ENCODE results near the gene HOXB3. TPM values are rescaled to one million over a fixed set of nuclear protein-coding genes. Genes with fewer than 3 reads are reported as not detected.

HOXB3 gene
- total RNA-seq, result 2.5 and 2.8 TPM in 2 replicates

DNA sequence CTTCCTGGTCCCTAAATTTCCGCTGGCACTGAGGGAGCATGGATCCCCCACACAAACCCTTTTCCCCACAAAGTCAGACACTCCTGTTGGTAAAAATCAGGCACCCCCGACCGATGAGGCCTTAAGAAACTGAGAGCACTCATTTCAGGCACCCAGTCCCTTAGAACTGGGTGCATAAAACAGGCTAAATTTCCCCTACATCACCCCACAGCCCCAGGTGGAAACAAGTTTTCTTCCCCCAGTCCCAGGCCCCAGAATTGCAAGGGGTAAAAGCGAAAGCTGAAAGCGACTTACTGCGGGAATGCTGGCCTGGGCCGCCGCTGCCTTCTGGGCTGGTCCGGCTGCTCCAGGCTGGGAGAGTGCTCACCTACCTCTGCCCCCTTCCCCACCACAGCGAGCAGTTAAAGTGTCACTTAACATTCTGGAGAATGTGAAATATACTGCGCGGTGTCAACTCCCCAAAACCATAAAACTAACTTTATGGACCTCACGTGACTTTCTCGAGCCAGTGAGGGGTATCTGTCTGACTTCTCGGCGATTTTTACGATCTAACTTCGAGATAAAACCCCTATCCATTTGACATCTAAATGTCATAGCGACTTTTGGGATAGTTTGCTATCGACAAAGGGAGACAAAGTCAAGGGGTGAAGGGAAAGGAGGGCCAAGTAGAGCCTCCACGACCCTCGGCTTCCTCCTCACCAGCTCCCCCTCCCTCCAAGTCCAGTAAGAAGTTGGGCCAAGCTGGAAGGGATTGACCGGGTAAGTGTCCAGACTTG is at the start of gene HOXB3:
HOXB3 (minus strand) TSS at position 411 of the 776 bp plus-strand sequence. CDS start 37,767 bp downstream, outside the sequence.
- Mint-ChIP-seq H3K27ac (peak within 1 kb of the TSS; percentile 40), H3K9me3 (no peaks in the 10 kb centered on the region), H3K4me1 (ENCODE audit: low read depth) (peaks cover 64% of the 10 kb centered on the region), H3K27me3 (ENCODE audit: insufficient read depth) (peaks cover 65% of the 10 kb centered on the region), H3K4me3 (no peak within 1 kb of the TSS), H3K36me3 (ENCODE audit: low read depth) (peaks cover 5% of the 10 kb centered on the region)
- intact Hi-C loops (cut with micrococcal nuclease), result loop anchor here (10.0 kb wide), 1 partner anchor 455 kb away; no protein-coding TSS in a partner anchor
- no peak for DNase-seq (ENCODE audit: low spot score)

DNA sequence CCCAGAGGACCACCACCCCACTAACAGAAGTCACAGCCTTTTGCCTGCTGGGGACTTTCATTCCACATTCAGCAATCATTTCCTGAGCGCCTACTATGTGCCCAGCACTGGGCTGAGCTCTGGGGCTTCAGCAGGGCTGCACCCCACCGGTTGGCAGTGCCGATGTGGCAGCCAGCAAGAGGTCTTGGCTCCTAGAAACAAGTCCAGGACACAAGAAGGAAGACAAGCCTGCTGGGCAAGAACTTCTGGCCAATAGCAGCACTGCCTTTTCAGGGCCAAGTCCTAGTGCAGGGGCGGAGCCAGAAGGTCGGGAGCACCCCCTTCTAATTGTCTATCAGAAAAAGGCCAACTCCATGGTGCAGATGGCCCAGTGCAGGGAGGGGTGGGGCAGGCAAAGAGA is 49.1 kb upstream of the HOXB3 start:
- Mint-ChIP-seq H3K27me3 (ENCODE audit: insufficient read depth) (peaks cover 97% of the 10 kb centered on the region), H3K9me3 (no peaks in the 10 kb centered on the region), H3K4me1 (ENCODE audit: low read depth) (peaks cover 19% of the 10 kb centered on the region), H3K4me3 (no peak overlapping the region), H3K27ac (no peak overlapping the region), H3K36me3 (ENCODE audit: low read depth) (peaks cover 2% of the 10 kb centered on the region)
- no peak for DNase-seq (ENCODE audit: low spot score)
- intact Hi-C loops (cut with micrococcal nuclease), result loop anchor here (5.0 kb wide), 1 partner anchor 108 kb away; no protein-coding TSS in a partner anchor

DNA sequence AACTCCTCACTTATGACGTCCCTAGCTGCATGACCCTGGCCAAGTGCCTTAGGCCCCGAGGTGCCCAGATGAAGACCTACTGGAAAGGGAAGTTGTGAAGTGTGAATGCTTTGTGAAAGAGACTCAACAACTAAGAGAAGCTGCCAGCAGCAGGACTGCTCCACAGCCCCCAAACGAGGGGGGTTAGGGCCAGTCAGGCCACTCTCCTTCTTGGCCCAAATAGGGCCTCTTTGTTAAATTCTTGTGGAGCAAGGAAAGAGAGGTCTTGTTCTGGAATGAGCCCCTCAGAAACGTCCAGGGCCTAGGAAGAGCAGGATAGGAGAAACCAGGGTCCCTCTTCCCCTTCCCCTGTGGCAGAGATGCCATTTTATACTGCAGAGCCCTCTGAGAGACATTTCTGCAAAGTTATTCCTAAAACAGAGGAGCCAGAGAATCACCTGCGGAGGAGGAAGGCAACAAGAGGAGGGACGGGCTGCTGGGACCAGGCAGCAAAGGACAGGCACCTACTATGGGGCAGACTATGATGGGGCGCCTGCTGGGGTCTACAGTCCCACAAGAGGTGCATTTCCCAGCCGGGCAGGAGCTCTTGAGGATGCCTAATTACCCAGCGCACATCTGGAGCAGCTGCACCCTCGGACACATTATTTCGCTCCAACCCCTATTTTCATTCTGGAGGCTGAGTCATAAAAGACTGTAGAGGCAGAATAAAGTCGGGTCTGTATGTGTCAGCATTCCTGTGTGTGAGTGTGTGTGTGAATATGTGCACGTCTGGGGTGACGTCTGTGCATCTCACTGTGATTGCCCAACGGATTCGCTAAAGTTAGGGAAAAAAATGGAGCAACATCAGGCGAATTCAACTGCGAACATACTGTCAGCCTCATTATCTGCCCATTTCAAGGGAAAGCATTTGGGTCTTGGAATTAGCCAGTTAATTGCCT is 47.6 kb upstream of the HOXB3 start:
- intact Hi-C loops (cut with micrococcal nuclease), result loop anchor here (5.0 kb wide), 1 partner anchor 110 kb away; no protein-coding TSS in a partner anchor

DNA sequence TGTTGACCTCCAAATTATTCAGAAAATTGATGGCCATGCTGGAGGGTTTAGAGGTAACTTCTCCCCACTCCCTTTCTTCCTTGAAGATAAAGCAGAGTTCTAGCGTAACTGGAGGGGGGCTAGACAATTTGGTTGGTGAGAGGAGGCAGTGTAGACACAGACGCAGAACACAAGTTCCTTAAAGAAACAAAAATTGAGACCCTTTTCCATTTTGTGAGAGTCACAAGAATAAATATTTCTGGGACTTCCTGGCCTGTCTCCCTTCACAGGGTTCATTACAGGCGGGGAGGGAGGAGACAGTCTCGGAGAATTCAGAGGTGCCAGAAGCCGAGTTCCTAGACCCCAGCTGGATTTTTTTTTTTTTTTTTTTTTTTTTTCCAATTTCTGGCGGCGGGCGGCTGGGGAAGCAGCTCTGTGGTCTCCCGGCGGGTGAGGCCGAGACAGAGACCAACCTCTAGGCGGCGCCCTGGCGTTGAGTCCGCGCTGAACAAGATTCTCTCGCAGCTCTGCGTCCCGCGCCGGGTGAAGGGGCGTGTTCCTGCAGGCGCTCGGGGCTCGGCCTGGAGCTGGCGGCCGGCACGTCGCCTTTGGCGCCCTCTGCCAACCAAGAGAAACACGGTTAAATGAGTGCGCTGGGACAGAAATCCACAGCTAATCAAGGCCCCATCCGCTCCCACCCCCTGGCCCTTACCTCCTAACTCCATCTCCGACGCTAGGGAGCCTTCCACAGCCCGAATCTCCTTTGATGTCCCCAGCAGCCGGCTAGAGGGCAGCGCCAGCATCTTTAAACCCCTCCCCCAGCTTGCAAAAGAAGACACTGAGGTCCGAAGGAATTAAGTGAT is 46.4 kb upstream of the HOXB3 start:
- Mint-ChIP-seq H3K27ac (no peak overlapping the region), H3K9me3 (no peaks in the 10 kb centered on the region), H3K27me3 (ENCODE audit: insufficient read depth) (peaks cover 90% of the 10 kb centered on the region), H3K36me3 (ENCODE audit: low read depth) (no peaks in the 10 kb centered on the region), H3K4me1 (ENCODE audit: low read depth) (peaks cover 12% of the 10 kb centered on the region), H3K4me3 (no peak overlapping the region)
- DNase-seq (ENCODE audit: low spot score), result peak; percentile 52
- intact Hi-C loops (cut with micrococcal nuclease), result loop anchor here (5.0 kb wide), 1 partner anchor 111 kb away; no protein-coding TSS in a partner anchor

More for the DNA sequence above, 47.6 kb upstream of the HOXB3 start:
- no peak for DNase-seq (ENCODE audit: low spot score)
- Mint-ChIP-seq H3K27me3 (ENCODE audit: insufficient read depth) (peaks cover 94% of the 10 kb centered on the region), H3K36me3 (ENCODE audit: low read depth) (peaks cover 2% of the 10 kb centered on the region), H3K27ac (no peak overlapping the region), H3K4me3 (no peak overlapping the region), H3K4me1 (ENCODE audit: low read depth) (peaks cover 17% of the 10 kb centered on the region), H3K9me3 (no peaks in the 10 kb centered on the region)

DNA sequence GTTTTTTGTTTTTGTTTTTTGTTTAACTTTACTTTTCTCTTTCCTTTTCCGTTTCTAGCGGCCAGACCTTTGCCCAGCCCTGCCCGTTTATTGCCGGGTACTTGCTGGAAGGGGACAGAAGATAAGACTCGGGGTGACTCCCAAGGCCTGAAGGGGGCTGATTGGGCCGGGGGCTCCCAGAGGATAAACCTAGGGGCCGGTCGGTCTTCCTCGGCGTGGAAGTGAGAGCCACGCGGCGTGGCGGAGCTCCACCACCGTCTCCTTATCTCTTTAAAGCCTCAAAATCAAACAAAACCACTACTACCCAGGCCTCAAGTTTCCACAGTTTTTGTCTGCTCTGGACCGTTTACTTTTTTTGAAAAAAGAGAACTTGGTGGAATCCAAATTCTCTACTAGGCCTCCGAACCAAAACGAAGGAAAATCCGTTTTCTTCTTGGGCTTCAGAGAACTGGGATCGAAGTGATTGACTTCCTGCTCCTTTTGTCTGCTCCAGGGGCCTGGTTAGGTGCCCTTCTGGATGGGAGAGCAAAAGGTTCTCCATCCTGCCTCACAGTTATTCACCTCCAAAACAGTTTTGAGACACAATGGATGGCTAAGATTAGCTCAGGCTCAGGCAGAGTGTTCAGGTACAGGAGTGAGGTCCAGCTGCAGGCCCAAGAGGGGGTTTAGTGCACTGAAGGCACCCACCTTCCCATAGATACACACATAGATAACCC is 44.6 kb upstream of the HOXB3 start:
- H3K27ac Mint-ChIP-seq, result peak overlapping the region; percentile 12
- no peaks in the 10 kb centered on the region for H3K9me3 Mint-ChIP-seq
- DNase-seq (ENCODE audit: low spot score), result no peak
- H3K27me3 Mint-ChIP-seq (ENCODE audit: insufficient read depth), result peaks cover 89% of the 10 kb centered on the region
- peaks cover 10% of the 10 kb centered on the region for H3K4me1 Mint-ChIP-seq (ENCODE audit: low read depth)
- H3K4me3 Mint-ChIP-seq, result peak overlapping the region; percentile 26
- intact Hi-C loops (cut with micrococcal nuclease), result loop anchor here (5.0 kb wide), 1 partner anchor 113 kb away; no protein-coding TSS in a partner anchor
- no peaks in the 10 kb centered on the region for H3K36me3 Mint-ChIP-seq (ENCODE audit: low read depth)

DNA sequence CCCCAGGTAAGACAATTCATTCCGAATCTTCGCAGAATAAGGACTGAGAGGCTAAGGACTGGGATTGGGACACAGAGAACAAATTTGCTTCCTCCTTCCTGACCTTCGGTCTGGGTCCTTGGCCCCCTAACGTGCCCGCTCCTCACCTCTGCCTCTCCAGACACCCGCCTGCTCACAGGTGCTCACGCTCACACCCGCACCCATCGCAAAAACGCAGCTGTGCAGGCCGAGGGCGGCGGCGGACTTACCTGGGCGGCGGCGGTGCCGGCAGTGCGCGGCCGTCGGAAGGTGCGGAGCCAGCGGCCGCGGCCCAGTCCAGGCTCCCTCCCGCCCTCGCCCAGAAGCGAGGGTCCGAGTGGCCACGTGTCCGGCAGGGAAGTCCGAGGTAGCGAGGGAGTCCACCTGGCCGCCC is 43.2 kb upstream of the HOXB3 start:
- no peak for DNase-seq (ENCODE audit: low spot score)
- peaks cover 10% of the 10 kb centered on the region for H3K4me1 Mint-ChIP-seq (ENCODE audit: low read depth)
- no peaks in the 10 kb centered on the region for H3K9me3 Mint-ChIP-seq
- peak overlapping the region; percentile 50 for H3K4me3 Mint-ChIP-seq
- H3K27me3 Mint-ChIP-seq (ENCODE audit: insufficient read depth), result peaks cover 89% of the 10 kb centered on the region
- intact Hi-C loops (cut with micrococcal nuclease), result no loop called here
- no peaks in the 10 kb centered on the region for H3K36me3 Mint-ChIP-seq (ENCODE audit: low read depth)
- H3K27ac Mint-ChIP-seq, result no peak overlapping the region

DNA sequence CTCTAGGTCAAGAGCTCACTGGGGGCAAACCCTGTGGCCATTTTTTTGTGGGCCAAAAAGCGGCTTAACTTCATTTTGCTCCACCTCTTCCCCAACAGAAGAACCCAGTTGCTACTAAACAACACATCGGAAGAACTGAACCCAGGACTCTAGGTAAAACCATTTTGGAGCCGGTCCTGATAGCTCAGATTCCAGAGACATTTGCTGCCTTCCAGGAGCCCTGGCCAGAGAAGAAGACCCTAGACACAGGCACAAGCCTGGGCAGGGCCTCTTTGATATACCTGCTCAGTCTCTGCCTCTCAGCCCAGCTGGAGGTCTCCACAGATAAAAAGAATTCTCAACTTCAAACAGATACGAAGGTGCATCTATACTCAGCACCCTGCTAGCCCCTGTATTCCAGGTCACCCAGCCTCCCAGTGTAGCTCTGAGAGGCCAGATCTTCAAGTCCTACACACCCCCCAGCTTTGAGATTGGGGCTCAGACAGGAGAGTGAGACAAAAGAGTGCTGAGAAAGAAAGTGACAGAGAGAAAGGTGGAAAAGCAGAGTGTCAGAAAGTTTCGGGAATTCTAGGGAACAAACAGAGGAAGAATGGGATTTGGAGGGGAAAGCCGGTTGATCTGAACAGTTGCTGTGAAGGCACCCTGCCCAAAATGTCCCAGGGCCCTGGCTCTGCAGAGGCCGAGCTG is 42.7 kb upstream of the HOXB3 start:
- H3K9me3 Mint-ChIP-seq, result no peaks in the 10 kb centered on the region
- H3K4me3 Mint-ChIP-seq, result peak overlapping the region; percentile 50
- no peak for DNase-seq (ENCODE audit: low spot score)
- intact Hi-C loops (cut with micrococcal nuclease), result no loop called here
- H3K27me3 Mint-ChIP-seq (ENCODE audit: insufficient read depth), result peaks cover 89% of the 10 kb centered on the region
- no peaks in the 10 kb centered on the region for H3K36me3 Mint-ChIP-seq (ENCODE audit: low read depth)
- H3K27ac Mint-ChIP-seq, result peak overlapping the region; percentile 66
- H3K4me1 Mint-ChIP-seq (ENCODE audit: low read depth), result peaks cover 10% of the 10 kb centered on the region

DNA sequence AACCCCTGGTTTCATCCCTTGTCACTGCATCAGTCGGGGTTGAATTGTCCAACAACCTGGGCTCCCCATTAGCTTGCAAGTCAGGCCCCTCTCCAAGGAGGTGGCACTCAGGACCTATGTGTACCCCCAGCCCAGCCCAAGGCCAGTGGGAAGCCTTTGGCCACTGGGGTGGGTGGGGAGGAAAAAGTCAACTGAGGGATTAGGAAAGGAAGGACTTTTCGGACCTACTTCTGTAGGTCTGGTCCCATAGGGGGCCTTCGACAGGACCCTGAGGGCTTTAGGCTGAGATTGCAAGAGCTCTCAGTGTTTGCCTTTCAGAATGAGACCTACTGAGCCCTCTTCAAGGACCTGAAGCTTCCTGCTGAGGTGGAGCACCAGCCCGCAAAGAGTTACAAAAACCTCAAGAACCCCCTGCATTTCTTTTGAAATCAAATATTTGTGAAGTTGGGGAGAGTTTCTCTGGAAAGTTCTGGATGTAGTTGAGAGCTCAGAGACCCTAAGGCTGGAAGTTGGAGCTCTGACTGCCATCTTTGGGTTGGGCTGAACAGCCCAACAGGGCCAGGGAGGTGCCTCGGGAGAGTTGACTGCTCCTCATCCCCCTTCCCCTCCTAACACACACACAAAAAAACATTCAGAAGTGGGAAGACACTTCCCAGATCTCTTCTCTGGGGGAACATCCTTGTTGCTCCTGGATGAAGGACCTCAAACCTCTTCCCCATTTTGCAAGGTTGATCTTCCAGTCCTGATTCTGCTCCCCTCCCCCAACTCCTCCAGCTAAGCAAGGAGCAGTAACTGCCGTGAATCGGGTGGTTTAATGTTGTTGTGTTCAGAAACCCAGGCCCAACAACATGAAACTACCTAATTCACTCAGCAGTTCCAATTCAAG is 41.9 kb upstream of the HOXB3 start:
- Mint-ChIP-seq H3K27me3 (ENCODE audit: insufficient read depth) (peaks cover 89% of the 10 kb centered on the region), H3K4me1 (ENCODE audit: low read depth) (peaks cover 12% of the 10 kb centered on the region), H3K9me3 (no peaks in the 10 kb centered on the region), H3K36me3 (ENCODE audit: low read depth) (no peaks in the 10 kb centered on the region), H3K4me3 (no peak overlapping the region), H3K27ac (no peak overlapping the region)
- no peak for DNase-seq (ENCODE audit: low spot score)
- intact Hi-C loops (cut with micrococcal nuclease), result no loop called here

DNA sequence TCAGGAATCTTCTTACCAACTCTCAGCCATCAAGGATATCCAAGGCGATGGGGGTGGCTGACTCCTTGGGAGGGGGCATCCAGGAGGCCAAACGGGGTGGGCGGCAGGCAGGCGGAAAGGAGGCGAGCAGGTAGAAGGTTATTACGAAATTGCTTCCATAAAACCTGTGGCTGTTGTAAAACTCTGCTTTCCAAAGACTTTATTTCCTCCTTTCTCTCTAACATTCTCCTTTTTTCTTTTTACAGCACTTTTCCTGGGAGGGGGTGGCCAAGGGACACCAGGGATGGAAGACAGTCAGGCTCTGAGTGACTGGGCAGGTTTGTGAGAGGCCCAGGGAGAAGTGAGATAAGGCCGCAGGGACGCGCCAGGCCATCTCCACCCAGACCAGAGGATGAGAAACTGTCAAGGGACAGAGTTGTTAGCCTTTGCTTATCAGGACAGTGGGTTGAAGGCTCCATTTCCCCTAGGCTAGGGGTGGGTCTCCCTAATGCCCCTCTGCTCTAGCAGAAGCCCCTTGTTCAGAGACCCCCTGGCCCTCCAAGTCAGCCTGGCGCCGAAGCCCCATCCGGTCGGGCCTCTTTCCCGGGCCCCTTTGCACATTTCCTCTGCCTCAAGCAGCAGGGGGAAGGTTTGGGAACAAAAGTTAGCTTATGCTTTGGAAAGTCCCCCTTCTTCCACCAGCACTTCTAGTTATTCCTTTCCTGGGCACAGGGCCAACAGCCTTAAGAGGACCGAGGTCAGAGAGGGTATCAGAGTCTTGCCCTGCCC is 41.1 kb upstream of the HOXB3 start:
- Mint-ChIP-seq H3K9me3 (no peaks in the 10 kb centered on the region), H3K4me3 (no peak overlapping the region), H3K4me1 (ENCODE audit: low read depth) (peaks cover 15% of the 10 kb centered on the region), H3K27me3 (ENCODE audit: insufficient read depth) (peaks cover 88% of the 10 kb centered on the region), H3K27ac (no peak overlapping the region), H3K36me3 (ENCODE audit: low read depth) (peaks cover 1% of the 10 kb centered on the region)
- intact Hi-C loops (cut with micrococcal nuclease), result no loop called here
- no peak for DNase-seq (ENCODE audit: low spot score)

Measured in activated T-helper 1 cell treated with anti-CD3 and anti-CD28 coated beads, Interleukin-12 subunit alpha, Interleukin-12 subunit beta, Interleukin-2, Interleukin-4 antibody, amounts not matched to agents 30 ng/mL and 10 ng/mL and 1 ng/mL, durations not matched to agents 14 hours and 24 hours and 36 hours (primary cell).